Neural cell (in vitro differentiated cells): ENCODE measurements around the gene PPP2R2B. TPM values are rescaled to one million over a fixed set of nuclear protein-coding genes. Genes with fewer than 3 reads are reported as not detected.

Source experiments
- H2AFZ ChIP-seq: fragments of 200-600, 300-800 bp; sonication (generic), shearing (Covaris generic); 2 replicates; pipeline ENCODE4 v1.6.0; 2014; ENCODE audit warnings: low read depth, mild to moderate bottlenecking, antibody characterized with exemption, low read length, moderate library complexity
- H3F3A ChIP-seq: fragments of 200-600 bp; shearing (Covaris generic); 2 replicates; pipeline ENCODE4 v1.6.1; 2016; ENCODE audit warnings: mild to moderate bottlenecking, moderate library complexity, mixed read lengths, antibody characterized with exemption, low read length; ENCODE audit not compliant: insufficient read depth, poor library complexity, severe bottlenecking
- H3K27ac ChIP-seq: fragments of 200-600, 300-800 bp; sonication (generic), shearing (Covaris generic); 2 replicates; pipeline ENCODE4 v1.5.1; 2014; ENCODE audit warnings: mild to moderate bottlenecking, low read length, moderate library complexity
- H3K27me3 ChIP-seq: fragments of 300-800, 200-600 bp; sonication (generic), shearing (Covaris generic); 2 replicates; pipeline ENCODE4 v1.6.0; 2014; ENCODE audit warnings: mild to moderate bottlenecking, low read depth, low read length, moderate library complexity; ENCODE audit not compliant: insufficient read depth
- H3K36me3 ChIP-seq: fragments of 300-800, 200-600 bp; sonication (generic), shearing (Covaris generic); 2 replicates; pipeline ENCODE4 v1.5.1; 2014; ENCODE audit warnings: mild to moderate bottlenecking, antibody characterized with exemption, low read length, moderate library complexity; ENCODE audit not compliant: insufficient read depth
- H3K4me2 ChIP-seq: fragments of 300-800, 200-600 bp; sonication (generic), shearing (Covaris generic); 2 replicates; pipeline ENCODE4 v1.6.0; 2014; ENCODE audit warnings: mild to moderate bottlenecking, low read length
- H3K4me3 ChIP-seq: fragments of 300-800, 200-600 bp; sonication (generic), shearing (Covaris generic); 2 replicates; pipeline ENCODE4 v1.5.1; 2014; ENCODE audit warnings: mild to moderate bottlenecking, low read length, moderate library complexity
- H3K79me2 ChIP-seq: fragments of 200-600 bp; shearing (Covaris generic); replicated peaks from 2 replicates; pipeline ENCODE4 v1.6.0; 2014; ENCODE audit warnings: mild to moderate bottlenecking, low read length, moderate library complexity; ENCODE audit not compliant: insufficient read depth
- H3K9ac ChIP-seq: fragments of 300-800, 200-600 bp; sonication (generic), shearing (Covaris generic); 2 replicates; pipeline ENCODE4 v1.6.1; 2016; ENCODE audit warnings: mild to moderate bottlenecking, low read length, mixed read lengths
- H3K9me2 ChIP-seq: fragments of 200-600 bp; shearing (Covaris generic); 2 replicates; pipeline ENCODE4 v1.6.1; 2016; ENCODE audit warnings: mild to moderate bottlenecking, low read length, mixed read lengths; ENCODE audit not compliant: insufficient read depth
- H3K9me3 ChIP-seq: fragments of 200-600, 300-800 bp; sonication (generic), shearing (Covaris generic); 2 replicates; pipeline ENCODE4 v1.6.1; 2016; ENCODE audit warnings: mild to moderate bottlenecking, mixed run types, low read length, moderate library complexity, mixed read lengths
- H4K20me1 ChIP-seq: fragments of 200-600 bp; shearing (Covaris generic); 2 replicates; pipeline ENCODE4 v1.6.1; 2016; ENCODE audit warnings: mild to moderate bottlenecking, mixed run types; ENCODE audit not compliant: insufficient read depth
- EP300 ChIP-seq: fragments of 450-650 bp; conservative IDR thresholded peaks from 2 replicates; pipeline ENCODE4 v1.6.1; 2014; ENCODE audit warnings: antibody characterized with exemption, mild to moderate bottlenecking, moderate library complexity; ENCODE audit not compliant: poor library complexity, severe bottlenecking
- EZH2 ChIP-seq: fragments of 200-600, 300-800 bp; shearing (Covaris generic), sonication (generic); IDR thresholded peaks from 2 replicates; pipeline ENCODE4 v1.6.1; 2014; ENCODE audit warnings: antibody characterized with exemption, low read length, borderline replicate concordance, mild to moderate bottlenecking; ENCODE audit not compliant: insufficient read depth, poor library complexity, severe bottlenecking
- MXI1 ChIP-seq: fragments of 450-650 bp; conservative IDR thresholded peaks from 2 replicates; pipeline ENCODE4 v1.6.1; 2014; ENCODE audit warnings: antibody characterized with exemption, mild to moderate bottlenecking; ENCODE audit not compliant: poor library complexity, severe bottlenecking
- POLR2AphosphoS5 ChIP-seq: IDR thresholded peaks from 2 replicates; pipeline ENCODE4 v1.6.1; 2012
- RAD21 ChIP-seq: fragments of 450-650 bp; conservative IDR thresholded peaks from 2 replicates; pipeline ENCODE4 v1.6.1; 2014; ENCODE audit warnings: antibody characterized with exemption, mild to moderate bottlenecking, moderate library complexity
- SMC3 ChIP-seq: fragments of 450-650 bp; conservative IDR thresholded peaks from 2 replicates; pipeline ENCODE4 v1.6.1; 2014; ENCODE audit warnings: antibody characterized with exemption, mild to moderate bottlenecking, moderate library complexity; ENCODE audit not compliant: poor library complexity
- TAF1 ChIP-seq: IDR thresholded peaks from 2 replicates; pipeline ENCODE4 v1.6.1; 2012; ENCODE audit warnings: low read depth
- polyA plus RNA-seq: library from polyadenylated mRNA; depleted of rRNA; stranded (reverse); fragments of >200 nt; gene quantifications from 2 replicates; pipeline ENCODE4 v1.2.3, GENCODE V29; 2014
- TF ChIP-seq, protein P1 (sequence below): IDR thresholded peaks from 2 replicates; pipeline ENCODE4 v1.6.1; 2012; ENCODE audit warnings: borderline replicate concordance
- TF ChIP-seq, protein P2 (sequence below): fragments of 450-650 bp; IDR thresholded peaks from 2 replicates; pipeline ENCODE4 v1.5.1; 2014; ENCODE audit warnings: antibody characterized with exemption, mild to moderate bottlenecking, moderate library complexity; ENCODE audit not compliant: poor library complexity, severe bottlenecking

PPP2R2B gene
- polyA plus RNA-seq, 1 donor from 2014 or later = 250 TPM

GRCh38 chr5:146849694-146850303 is 28.8 kb downstream of the PPP2R2B start:
- no peak for TF ChIP-seq MXI1
- peak; percentile 17 for TF ChIP-seq RAD21
- no peak for TF ChIP-seq TAF1
- peak; percentile 74 for TF ChIP-seq EP300
- no peak for TF ChIP-seq SMC3
- TF ChIP-seq, protein P1, sequence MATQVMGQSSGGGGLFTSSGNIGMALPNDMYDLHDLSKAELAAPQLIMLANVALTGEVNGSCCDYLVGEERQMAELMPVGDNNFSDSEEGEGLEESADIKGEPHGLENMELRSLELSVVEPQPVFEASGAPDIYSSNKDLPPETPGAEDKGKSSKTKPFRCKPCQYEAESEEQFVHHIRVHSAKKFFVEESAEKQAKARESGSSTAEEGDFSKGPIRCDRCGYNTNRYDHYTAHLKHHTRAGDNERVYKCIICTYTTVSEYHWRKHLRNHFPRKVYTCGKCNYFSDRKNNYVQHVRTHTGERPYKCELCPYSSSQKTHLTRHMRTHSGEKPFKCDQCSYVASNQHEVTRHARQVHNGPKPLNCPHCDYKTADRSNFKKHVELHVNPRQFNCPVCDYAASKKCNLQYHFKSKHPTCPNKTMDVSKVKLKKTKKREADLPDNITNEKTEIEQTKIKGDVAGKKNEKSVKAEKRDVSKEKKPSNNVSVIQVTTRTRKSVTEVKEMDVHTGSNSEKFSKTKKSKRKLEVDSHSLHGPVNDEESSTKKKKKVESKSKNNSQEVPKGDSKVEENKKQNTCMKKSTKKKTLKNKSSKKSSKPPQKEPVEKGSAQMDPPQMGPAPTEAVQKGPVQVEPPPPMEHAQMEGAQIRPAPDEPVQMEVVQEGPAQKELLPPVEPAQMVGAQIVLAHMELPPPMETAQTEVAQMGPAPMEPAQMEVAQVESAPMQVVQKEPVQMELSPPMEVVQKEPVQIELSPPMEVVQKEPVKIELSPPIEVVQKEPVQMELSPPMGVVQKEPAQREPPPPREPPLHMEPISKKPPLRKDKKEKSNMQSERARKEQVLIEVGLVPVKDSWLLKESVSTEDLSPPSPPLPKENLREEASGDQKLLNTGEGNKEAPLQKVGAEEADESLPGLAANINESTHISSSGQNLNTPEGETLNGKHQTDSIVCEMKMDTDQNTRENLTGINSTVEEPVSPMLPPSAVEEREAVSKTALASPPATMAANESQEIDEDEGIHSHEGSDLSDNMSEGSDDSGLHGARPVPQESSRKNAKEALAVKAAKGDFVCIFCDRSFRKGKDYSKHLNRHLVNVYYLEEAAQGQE = peak; percentile 64
- TF ChIP-seq EZH2 = no peak
- TF ChIP-seq, protein P2, sequence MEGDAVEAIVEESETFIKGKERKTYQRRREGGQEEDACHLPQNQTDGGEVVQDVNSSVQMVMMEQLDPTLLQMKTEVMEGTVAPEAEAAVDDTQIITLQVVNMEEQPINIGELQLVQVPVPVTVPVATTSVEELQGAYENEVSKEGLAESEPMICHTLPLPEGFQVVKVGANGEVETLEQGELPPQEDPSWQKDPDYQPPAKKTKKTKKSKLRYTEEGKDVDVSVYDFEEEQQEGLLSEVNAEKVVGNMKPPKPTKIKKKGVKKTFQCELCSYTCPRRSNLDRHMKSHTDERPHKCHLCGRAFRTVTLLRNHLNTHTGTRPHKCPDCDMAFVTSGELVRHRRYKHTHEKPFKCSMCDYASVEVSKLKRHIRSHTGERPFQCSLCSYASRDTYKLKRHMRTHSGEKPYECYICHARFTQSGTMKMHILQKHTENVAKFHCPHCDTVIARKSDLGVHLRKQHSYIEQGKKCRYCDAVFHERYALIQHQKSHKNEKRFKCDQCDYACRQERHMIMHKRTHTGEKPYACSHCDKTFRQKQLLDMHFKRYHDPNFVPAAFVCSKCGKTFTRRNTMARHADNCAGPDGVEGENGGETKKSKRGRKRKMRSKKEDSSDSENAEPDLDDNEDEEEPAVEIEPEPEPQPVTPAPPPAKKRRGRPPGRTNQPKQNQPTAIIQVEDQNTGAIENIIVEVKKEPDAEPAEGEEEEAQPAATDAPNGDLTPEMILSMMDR = no peak
- TF ChIP-seq POLR2AphosphoS5 = peak; percentile 58
- peaks cover 7% of the 10 kb centered on the region for H3K36me3 ChIP-seq
- no peaks in the 10 kb centered on the region for H4K20me1 ChIP-seq
- no peak overlapping the region for H2AFZ ChIP-seq
- H3K4me3 ChIP-seq = peak overlapping the region; percentile 31
- no peaks in the 10 kb centered on the region for H3K27me3 ChIP-seq
- no peaks in the 10 kb centered on the region for H3K9me2 ChIP-seq
- no peaks in the 10 kb centered on the region for H3K9me3 ChIP-seq
- peak overlapping the region; percentile 70 for H3K27ac ChIP-seq
- H3K4me2 ChIP-seq = peak overlapping the region; percentile 10
- H3F3A ChIP-seq = peaks cover 5% of the 10 kb centered on the region
- no peaks in the 10 kb centered on the region for H3K79me2 ChIP-seq
- peak overlapping the region; percentile 1 for H3K9ac ChIP-seq

GRCh38 chr5:146848133-146848532 is 30.4 kb downstream of the PPP2R2B start:
- Histone ChIP-seq H4K20me1 (no peaks in the 10 kb centered on the region), H3K9me3 (no peaks in the 10 kb centered on the region), H3K27me3 (no peaks in the 10 kb centered on the region), H3F3A (peaks cover 5% of the 10 kb centered on the region), H3K9me2 (no peaks in the 10 kb centered on the region), H3K36me3 (peaks cover 7% of the 10 kb centered on the region), H3K4me3 (no peak overlapping the region), H2AFZ (no peak overlapping the region), H3K27ac (no peak overlapping the region), H3K9ac (no peak overlapping the region), H3K79me2 (no peaks in the 10 kb centered on the region), H3K4me2 (no peak overlapping the region)
- TF ChIP-seq SMC3 (no peak), POLR2AphosphoS5 (no peak), TAF1 (no peak), MXI1 (no peak)

- H3K9me3 ChIP-seq = no peaks in the 10 kb centered on the region
- no peaks in the 10 kb centered on the region for H3K9me2 ChIP-seq
- no peak overlapping the region for H2AFZ ChIP-seq
- H3K4me2 ChIP-seq = no peak overlapping the region
- no peaks in the 10 kb centered on the region for H3K36me3 ChIP-seq
- no peaks in the 10 kb centered on the region for H3F3A ChIP-seq
- TF ChIP-seq EZH2 (no peak), POLR2AphosphoS5 (no peak), MXI1 (no peak), EP300 (no peak), RAD21 (no peak), SMC3 (no peak), TAF1 (no peak)
- TF ChIP-seq, protein P2 = no peak
- H4K20me1 ChIP-seq = no peaks in the 10 kb centered on the region
- no peak overlapping the region for H3K27ac ChIP-seq
- H3K9ac ChIP-seq = no peak overlapping the region
- H3K4me3 ChIP-seq = no peak overlapping the region
- peaks cover 10% of the 10 kb centered on the region for H3K79me2 ChIP-seq
- no peaks in the 10 kb centered on the region for H3K27me3 ChIP-seq
Observed at GRCh38 chr5:146840016-146840415, 38.5 kb downstream of the PPP2R2B start.
